Head of caudate nucleus (tissue), 42 donors: ENCODE data around the gene DPYSL4.
"Not testable (repeated sequence)": the region's sequence is repeated elsewhere in the genome, so short reads cannot be mapped to it uniquely, and the experiment has no call there.

ENCODE experiments used
- DNase-seq, 42 donors: peaks; one replicate each; pipeline versions ENCODE4 v3.0.0 to v3.0.0-alpha.2; 2020 to 2021; ENCODE audit warnings: mixed read lengths in 7 of 42
- intact Hi-C: fragments of 100-400 bp; cut with DNase I; formaldehyde crosslinking; loops from one replicate; pipeline ENCODE4 v1.15.0; 2022

DPYSL4 gene

DNA sequence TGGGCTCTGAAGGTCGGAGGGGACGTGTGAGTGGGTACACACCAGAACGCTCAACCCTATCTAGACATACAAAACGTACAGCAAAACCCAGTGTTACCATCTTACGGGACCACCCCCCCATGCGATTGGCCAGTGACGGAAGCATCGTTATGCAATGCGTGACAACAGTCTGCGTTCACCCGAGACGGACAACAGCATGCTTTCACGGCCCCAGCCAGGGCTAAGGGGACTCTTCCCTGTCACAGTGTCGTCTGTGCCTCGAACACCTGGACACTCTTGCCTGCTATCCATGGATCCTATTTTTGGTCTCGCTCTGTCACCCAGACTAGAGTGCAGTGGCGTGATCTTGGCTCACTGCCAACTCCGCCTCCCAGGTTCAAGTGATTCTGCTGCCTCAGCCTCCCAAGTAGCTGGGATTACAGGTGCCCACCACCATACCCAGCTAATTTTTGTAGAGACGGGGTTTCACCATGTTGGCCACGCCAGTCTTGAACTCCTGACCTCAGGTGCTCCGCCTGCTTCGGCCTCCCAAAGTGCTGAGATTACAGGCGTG lies 23.3 kb downstream of the DPYSL4 start:
- intact Hi-C loops, result no loop called here
- DNase-seq, result no peak

DNA sequence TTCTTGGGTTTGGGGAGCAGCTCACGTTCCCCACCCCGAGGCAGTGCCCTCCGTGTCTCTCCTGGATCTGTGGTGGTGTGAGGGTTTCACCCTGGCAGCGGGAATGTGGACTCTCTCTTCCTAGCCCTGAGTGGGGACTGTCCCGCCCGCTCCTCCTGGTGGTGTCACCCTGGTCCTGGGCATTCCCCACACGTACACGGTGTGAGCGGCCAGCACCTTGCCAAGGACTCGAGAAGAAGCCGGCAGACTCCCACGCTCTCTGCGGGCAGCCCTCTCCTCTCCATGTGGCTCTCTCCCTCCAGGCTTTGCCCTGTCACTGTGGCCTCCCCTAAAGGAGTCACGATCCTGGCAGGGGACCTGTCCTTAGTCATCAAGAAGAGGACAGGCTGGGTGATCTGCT lies 24.0 kb downstream of the DPYSL4 start:
- no peak for DNase-seq

DNA sequence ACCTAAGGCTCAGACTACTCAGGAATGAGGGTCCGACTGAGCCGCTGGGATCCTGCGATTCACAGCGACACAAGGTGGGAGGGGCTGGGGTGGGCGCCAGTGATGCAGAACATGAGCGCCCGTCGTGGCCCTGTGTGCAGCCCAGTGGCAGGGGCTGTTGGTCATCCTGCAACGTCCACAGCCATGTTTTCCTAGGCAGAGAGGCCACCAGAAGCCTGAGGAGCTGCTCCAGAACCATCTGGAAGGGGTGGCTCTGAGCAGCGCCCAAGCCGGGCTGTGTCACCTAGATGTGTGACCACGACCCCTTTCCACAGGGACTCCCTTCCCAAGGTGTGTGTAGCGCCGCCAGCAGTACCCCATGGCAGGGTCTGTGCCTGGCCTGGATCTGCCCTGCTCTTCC lies 24.5 kb downstream of the DPYSL4 start:
- DNase-seq, result no peak
- intact Hi-C loops, result no loop called here

More for the DNA sequence above, 24.0 kb downstream of the DPYSL4 start:
- intact Hi-C loops, result no loop called here

DNA sequence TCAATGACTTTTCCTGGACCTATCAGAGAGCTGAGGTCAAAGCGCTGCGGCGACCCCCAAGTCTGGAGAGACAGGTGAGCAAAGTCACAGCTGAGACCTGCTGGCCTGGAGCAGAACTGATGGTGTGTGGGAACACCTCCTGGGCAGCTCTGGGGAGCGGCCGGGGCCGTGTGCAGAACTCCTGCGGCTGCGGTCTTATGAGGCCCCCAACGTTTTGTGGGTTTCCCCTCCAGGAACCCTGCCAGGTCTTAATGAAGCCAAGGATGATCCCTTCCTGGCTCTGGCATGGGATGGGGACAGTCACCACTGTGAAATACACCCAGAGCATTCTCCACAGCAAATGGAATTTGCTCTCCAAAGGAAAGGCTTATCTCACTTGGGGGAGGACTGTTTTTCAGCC lies 26.1 kb downstream of the DPYSL4 start:
- intact Hi-C loops, result no loop called here
- DNase-seq, result no peak

DNA sequence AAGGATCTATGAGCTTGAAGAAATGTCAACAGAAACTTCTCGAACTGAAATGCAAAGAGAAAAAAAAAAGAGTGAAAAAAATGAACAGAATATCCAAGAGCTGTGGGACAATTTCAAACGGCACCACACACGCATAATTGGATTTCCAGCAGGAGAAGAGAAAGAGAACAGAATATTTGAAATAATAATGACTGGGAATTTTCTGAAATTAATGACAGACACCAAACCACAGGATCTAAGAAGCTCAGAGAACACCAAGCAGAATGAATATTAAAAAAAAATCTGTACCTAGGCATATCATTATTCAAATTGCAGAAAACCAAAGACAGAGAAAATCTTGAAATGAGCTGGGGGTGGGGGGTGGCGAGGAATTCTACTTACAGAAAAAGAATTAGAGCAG lies 27.2 kb downstream of the DPYSL4 start:
- peak in 1 of 42 donors; percentile 3 for DNase-seq
- intact Hi-C loops, result no loop called here

DNA sequence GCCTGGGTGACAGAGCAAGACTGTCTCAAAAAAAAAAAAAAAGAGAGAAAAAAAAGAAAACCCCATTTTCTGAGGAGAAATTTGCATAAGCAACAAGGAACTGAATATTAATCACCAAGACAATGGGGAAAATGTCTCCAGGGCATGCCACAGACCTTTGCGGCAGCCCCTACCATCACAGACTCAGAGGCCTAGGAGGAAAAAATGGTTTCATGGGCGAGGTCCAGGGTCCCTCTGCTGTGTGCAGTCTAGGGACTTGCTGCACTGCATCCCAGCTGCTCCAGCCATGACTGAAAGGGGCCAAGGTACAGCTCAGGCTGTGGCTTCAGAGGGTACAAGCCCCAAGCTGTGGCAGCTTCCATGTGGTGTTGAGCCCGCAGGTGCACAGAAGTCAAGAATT lies 29.7 kb downstream of the DPYSL4 start:
- DNase-seq, intact Hi-C loops: not testable (repeated sequence)

DNA sequence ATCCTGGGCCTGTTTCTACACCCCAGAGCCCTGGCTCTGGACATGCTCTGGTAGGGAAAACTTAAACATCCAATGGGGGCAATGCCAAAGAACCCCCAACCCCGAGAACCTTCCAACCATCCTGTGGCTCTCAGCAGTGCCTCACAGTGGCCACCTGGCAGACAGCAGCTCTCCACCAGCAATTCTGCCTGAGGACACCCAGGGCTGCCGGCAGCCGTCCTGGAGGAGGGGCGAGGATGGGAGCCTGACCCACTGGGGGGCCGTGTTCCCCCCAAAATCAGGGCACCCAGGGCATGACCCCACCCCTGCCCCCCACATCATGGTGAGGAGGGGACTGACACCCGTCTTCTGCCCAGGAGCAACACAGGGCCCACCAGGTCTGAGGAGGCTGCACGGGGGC lies 32.7 kb downstream of the DPYSL4 start:
- no peak for DNase-seq
- intact Hi-C loops, result no loop called here

DNA sequence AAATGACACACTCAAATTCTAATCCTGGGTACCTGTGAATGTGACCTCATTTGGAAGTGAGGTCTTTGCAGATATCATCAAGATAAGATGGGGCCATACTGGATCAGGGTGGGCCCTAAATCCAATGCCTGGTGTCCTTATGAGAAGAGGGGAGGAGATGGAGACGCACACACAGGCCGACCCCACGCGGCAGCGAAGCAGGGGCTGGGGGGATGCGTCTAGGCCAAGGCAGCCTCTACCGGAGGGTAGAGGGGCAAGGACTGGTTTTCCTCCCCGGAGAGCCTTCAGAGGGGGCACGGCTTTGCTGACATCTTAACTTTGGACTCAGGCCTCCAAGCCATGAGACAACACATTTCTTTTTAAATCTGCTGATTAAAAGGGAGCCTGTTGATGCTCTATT lies 33.3 kb downstream of the DPYSL4 start:
- intact Hi-C loops, result loop anchor here (5.0 kb wide), 2 partner anchors 132 to 232 kb away; no protein-coding TSS in a partner anchor
- DNase-seq, result no peak

DNA sequence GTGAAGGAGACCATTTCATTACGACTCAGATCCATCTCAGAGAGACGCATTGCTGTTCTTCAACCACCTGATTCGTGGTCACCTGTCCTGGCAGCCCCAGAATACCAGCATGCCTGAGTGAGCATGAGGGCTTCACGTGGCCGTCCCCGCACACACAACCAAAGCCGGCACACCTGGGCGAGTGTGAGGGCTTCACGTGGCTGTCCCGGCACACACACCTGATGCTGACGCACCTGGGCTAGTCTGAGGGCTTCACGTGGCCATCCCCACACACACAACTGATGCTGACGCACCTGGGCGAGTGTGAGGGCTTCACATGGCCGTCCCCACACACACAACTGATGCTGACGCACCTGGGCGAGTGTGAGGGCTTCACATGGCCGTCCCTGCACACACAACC lies 34.2 kb downstream of the DPYSL4 start:
- not testable (repeated sequence) for DNase-seq

DNA sequence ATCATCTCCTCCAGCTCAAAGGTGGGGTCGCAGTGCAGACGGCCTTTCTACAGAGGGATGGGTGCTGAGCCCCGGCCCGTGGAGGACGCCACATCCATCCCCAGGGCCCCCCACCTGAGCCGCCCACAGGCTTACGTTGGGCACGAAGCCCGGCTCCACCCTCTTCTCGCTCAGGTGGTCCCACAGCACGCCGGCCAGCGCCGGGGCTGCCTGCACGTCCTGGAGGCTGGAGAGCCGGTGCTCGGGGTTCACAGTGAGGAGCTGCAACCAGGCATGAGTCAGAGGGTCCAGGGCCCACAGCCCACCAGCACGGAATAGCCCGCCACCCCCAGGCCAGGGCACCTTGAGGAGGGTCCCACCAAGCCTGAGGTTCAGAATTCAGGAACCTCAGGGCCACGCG lies 36.0 kb downstream of the DPYSL4 start:
- intact Hi-C loops, result loop anchor here (5.0 kb wide), 2 partner anchors 130 to 230 kb away; no protein-coding TSS in a partner anchor
- DNase-seq, result no peak

More for the DNA sequence above, 34.2 kb downstream of the DPYSL4 start:
- intact Hi-C loops, result loop anchor here (5.0 kb wide), 2 partner anchors 131 to 231 kb away; no protein-coding TSS in a partner anchor

DNA sequence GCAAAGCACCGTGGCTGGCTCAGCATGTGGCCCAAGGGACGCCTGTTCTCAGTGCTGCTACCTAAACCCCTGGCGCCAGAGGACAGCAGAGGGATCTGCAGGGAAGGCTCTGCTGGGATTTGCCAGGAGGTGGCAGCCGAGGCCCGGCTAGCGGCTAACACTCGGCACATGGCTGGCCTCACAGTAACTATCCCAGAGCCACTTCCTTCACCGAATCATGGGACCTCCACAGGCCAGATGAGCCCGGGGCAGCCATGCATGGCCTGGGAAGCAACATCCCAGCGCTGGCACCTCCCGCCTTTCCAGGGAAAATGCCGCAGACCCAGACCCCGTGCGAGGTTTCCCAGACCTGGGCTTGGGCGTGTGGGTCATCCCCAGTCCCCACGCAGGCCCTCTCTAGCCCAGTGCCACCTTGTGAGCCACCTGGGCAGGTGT lies 36.4 kb downstream of the DPYSL4 start:
- intact Hi-C loops, result loop anchor here (5.0 kb wide), 2 partner anchors 129 to 229 kb away; no protein-coding TSS in a partner anchor
- peak; percentile 68 to 92 (median 85) for DNase-seq

DNA sequence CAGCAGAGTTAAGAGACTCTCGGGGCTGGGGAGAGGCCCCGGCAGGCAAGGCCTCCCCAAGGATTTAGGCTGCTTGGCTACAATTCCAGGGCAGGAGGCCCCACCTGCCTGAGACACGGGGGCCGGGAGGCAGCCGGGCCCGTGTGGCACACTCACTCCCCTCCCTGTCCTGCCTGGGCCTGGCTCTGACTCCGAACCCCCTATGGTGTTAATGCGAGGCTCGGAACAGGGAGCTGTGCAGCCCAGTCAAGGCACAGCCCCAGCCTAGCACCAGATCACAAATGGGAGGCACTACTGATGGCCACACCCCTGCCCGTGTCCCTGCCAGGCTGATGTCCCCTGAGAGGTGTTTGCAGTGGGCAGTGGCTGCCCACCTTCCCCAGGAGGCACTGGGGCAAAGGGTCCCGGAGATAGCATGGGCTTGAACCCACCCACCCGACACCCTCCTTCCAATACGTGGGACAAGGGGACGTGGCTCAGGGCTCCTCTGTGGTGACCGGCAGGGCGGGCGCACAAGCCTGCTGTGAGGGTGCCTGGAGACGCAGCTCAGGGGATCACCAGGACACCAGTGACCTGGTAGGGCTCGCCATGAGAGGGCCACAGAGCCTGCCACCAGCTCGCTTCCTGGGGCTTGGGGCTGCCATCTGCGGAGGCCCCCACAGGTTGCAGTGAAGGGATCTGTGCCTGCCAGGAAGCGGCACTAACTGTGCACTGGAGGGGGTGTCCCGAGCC lies 37.0 kb downstream of the DPYSL4 start:
- intact Hi-C loops, result loop anchor here (5.0 kb wide), 2 partner anchors 129 to 229 kb away; no protein-coding TSS in a partner anchor
- no peak for DNase-seq

DNA sequence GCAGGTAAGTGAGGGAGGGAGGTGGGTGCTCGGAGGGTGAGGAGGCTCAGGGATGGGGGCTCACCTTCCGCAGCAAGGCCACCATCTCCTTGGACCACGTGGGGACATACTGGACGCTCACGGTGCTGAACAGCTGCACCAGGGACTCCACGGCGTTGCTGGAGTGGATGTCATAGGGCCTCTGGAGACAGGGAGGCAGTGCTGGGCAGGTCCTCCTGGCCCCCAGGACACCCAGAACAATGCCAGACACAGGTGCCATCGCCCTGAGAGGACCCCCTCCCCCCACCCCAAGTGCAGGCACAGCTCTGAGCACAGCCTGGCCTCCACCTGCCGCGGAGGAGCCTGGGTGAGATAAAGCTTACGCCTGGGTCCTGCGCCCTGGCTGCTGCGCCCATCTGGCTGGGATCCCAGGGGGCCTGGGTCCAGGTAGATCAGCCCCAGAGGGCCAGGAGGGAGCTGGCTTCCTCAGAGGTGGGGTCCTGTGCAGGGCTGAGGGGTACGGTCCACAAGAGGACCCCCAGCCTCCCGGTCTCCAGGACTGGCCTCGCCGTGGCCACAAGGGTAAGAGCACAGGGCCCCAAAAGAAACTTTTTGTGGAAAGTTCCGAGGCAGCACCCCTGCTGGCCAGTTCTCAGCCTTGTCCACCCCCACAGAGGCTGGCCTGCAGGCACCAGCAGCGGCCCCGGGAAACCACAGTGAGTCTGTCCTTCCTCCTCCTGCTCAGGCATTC lies 37.8 kb downstream of the DPYSL4 start:
- DNase-seq, result no peak
- intact Hi-C loops, result loop anchor here (5.0 kb wide), 2 partner anchors 128 to 228 kb away; no protein-coding TSS in a partner anchor

DNA sequence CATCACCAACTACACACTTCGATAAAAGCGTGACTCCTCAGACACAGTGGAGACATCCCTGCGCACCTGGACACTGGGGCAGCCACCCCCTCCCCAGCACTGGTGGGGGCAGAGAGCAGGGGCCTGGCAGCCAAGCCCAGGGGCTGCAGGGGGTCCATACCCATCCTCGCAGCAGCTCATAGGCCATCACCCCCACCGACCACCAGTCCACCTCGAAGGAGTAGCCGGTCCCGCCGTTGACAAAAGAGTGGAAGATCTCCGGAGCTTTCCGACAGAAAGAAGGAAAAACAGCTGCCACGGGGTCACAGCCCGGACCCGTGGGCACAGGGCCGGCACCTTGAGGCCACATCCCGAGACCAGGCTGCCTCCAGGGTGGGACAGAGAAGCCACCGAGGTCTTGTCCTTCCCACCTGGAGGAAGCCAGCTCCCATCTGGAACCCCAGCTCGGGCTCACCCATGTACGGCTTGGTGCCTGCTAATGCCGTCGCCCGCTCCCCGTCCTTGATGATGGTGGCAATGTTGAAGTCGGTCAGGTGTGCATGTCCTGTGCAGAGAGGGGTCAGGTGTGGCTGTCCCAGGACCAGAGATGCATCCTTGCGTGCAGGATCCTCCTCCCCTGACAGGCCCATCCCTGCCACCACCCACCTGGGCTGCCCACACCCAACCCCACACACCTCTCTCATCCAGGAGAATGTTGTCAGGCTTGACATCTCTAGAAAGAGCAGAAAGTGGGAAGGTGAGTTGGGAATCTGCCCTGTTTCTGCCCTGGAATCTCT lies 38.5 kb downstream of the DPYSL4 start:
- intact Hi-C loops, result no loop called here
- peak in 7 of 42 donors; percentile 41 to 74 (median 58) for DNase-seq

DNA sequence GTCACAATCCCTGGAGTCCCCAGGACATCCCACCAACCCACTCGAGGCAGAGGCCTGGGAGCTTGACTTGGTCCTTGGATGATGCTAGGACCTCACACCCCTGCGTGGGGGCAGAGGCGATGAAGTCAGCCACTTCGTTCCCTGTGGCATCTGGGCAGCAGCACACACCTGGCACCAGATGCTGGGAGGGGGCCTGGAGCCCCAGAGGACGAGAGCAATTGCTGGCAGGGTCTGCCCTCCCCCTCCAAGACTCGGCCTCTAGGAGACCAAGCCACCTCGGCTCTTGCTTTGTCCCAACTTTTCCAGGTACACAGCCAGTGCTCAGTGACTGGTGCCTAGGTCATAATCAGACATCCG lies 39.1 kb downstream of the DPYSL4 start:
- no peak for DNase-seq
- intact Hi-C loops, result no loop called here

DNA sequence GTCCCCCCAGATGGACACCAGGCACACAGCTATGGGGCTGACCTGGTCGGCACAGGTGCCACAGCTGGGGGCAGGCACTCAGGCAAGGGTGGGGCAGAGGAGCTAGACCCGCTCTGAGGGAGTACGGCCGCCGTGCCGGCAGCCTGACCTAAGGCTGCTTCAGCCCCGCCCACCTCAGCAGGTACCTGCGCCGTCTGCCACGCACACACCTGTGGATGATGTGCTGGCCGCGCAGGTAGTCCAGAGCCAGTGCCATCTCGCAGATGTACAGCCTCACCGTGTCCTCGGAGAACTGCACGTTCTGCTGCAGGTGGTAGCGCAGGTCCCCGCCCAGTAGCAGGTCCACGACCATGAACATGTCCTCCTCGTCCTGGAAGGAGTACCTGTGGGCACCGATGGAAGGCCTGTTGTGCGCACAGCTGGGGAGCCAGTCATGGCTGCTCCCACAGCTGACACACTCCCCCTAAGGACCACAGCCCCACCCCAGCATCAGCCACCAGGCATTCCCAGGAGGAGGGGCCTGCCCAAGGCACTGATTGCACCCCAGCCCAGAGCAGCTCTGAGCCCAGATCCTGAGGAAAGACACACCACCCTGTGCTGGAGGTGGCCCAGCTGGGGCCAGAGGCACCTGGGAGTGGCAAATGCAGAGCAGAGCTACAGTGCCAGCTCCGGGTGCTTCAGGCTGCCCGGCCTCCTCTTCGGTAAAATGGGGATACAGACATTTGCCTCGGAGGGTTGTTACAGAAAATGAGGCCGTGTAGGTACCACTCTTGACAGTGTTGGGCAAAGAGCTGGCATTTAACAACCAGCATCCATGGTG lies 40.0 kb downstream of the DPYSL4 start:
- DNase-seq, result no peak
- intact Hi-C loops, result no loop called here

DNA sequence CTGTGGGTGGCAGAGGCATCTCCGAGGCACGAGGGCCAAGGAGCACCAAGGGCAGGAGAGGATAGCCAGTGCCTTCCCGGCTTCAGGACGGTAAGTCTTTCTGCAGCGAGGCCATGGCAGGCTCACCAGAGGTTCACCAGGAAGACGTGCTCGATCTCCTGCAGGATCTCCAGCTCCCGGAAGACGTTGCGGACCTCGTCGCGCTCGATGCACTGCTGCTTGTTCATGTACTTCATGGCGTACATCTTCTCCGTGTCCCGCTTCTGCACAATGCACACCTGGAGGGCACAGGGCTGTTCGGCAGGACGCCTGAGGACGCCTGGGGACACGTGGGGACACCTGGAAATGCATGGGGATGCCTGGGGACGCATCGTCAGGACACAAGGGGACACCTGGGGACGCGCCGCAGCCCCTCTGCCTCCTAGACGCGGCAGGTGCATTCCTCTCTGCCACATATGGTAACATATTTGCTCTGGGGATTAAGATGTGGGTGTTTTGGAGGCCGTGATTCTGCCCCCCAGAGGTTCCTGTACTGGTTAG lies 41.2 kb downstream of the DPYSL4 start:
- no peak for DNase-seq
- intact Hi-C loops, result no loop called here

DNA sequence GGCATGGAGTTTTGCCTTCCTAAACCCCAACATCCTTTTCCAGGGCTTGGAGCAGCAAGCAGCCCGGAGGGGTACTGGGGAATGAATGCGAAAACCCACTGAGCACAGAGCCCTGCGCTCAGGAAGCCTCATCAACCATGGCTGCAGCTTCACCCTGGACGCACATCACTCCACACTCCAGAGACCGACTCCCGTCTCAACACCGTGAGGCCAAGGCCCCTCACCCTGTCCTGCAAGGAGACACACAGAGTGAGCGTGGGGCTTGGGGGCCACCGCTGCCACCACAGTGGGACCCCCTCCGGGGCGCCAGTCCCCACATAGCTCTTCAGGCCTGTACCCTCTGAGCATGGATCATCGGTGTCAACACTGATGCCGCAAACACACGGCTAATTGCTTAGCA lies 41.9 kb downstream of the DPYSL4 start:
- intact Hi-C loops, result no loop called here

More for the DNA sequence above, 41.9 kb downstream of the DPYSL4 start:
- no peak for DNase-seq
